Measurements from ENCODE around the gene FXR1. TPM values are rescaled to one million over a fixed set of nuclear protein-coding genes. Genes with fewer than 3 reads are reported as not detected.

The FXR1 gene
- total RNA-seq, 1 experiment from 2014 or later = 245 TPM

DNA sequence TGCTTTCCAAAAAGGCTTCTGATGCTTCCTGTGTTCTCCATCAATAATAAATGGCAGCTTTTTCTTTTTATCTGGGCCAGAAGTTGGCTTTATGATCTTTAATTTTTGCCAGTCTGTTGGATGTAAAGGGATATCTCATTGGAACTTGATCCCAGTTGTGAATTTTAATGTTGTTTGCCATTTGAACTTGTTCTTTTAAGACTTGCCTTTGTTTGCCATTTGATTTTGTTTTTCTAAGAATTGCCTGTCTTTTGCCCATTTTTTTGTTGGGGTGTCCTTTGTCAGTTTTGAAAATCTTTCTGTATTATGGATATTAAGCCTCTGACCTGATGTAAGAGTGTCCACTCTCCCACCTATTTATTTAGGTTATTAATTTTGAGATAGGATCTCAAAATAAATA is 9.8 kb downstream of the FXR1 start:
- H3K4me1 Mint-ChIP-seq = peaks cover 71% of the 10 kb centered on the region
- no peak for DNase-seq (ENCODE audit: low spot score)
- ChIA-PET POLR2A (no interaction called here), CTCF (no interaction called here)
- H3K36me3 Mint-ChIP-seq = peaks cover 10% of the 10 kb centered on the region
- H3K9me3 Mint-ChIP-seq = no peaks in the 10 kb centered on the region
- H3K4me3 Mint-ChIP-seq = 0 out of 2 replicates have a peak overlapping the region, but pooled peaks have one; percentile 17
- no peak for TF ChIP-seq ZBTB21 (CRISPR knock-in tag; IDR thresholded peaks at IDR 0.05; ENCODE audit: borderline replicate concordance)
- TF ChIP-seq HMGA2 (CRISPR knock-in tag; IDR thresholded peaks at IDR 0.05) = no peak
- no peak for TF ChIP-seq IRF1 (CRISPR knock-in tag; IDR thresholded peaks at IDR 0.05)
- TF ChIP-seq, protein P1, sequence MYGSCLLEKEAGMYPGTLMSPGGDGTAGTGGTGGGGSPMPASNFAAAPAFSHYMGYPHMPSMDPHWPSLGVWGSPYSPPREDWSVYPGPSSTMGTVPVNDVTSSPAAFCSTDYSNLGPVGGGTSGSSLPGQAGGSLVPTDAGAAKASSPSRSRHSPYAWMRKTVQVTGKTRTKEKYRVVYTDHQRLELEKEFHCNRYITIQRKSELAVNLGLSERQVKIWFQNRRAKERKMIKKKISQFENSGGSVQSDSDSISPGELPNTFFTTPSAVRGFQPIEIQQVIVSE (CRISPR knock-in tag; IDR thresholded peaks at IDR 0.05; ENCODE audit: borderline replicate concordance) = no peak
- TF ChIP-seq, protein P2, sequence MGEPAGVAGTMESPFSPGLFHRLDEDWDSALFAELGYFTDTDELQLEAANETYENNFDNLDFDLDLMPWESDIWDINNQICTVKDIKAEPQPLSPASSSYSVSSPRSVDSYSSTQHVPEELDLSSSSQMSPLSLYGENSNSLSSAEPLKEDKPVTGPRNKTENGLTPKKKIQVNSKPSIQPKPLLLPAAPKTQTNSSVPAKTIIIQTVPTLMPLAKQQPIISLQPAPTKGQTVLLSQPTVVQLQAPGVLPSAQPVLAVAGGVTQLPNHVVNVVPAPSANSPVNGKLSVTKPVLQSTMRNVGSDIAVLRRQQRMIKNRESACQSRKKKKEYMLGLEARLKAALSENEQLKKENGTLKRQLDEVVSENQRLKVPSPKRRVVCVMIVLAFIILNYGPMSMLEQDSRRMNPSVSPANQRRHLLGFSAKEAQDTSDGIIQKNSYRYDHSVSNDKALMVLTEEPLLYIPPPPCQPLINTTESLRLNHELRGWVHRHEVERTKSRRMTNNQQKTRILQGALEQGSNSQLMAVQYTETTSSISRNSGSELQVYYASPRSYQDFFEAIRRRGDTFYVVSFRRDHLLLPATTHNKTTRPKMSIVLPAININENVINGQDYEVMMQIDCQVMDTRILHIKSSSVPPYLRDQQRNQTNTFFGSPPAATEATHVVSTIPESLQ (CRISPR knock-in tag; IDR thresholded peaks at IDR 0.05) = no peak
- TF ChIP-seq NR1H2 (CRISPR knock-in tag; IDR thresholded peaks at IDR 0.05) = no peak
- no peak for TF ChIP-seq AFF4 (CRISPR knock-in tag; IDR thresholded peaks at IDR 0.05; ENCODE audit: borderline replicate concordance)
- no peak for TF ChIP-seq SP1 (CRISPR knock-in tag; conservative IDR thresholded peaks at IDR 0.05)
- no peak for TF ChIP-seq CBFB (CRISPR knock-in tag; IDR thresholded peaks at IDR 0.05; ENCODE audit: low read depth)
- TF ChIP-seq OVOL2 (CRISPR knock-in tag; IDR thresholded peaks at IDR 0.05; ENCODE audit: borderline replicate concordance) = no peak
- TF ChIP-seq GTF2I (CRISPR knock-in tag; conservative IDR thresholded peaks at IDR 0.05) = no peak
- TF ChIP-seq ZNF416 (CRISPR knock-in tag; IDR thresholded peaks at IDR 0.05) = no peak
- no peak for TF ChIP-seq SMAD3 (CRISPR knock-in tag; IDR thresholded peaks at IDR 0.05; ENCODE audit: borderline replicate concordance)
- TF ChIP-seq MAX (CRISPR knock-in tag; IDR thresholded peaks at IDR 0.05) = no peak
- TF ChIP-seq, protein P3, sequence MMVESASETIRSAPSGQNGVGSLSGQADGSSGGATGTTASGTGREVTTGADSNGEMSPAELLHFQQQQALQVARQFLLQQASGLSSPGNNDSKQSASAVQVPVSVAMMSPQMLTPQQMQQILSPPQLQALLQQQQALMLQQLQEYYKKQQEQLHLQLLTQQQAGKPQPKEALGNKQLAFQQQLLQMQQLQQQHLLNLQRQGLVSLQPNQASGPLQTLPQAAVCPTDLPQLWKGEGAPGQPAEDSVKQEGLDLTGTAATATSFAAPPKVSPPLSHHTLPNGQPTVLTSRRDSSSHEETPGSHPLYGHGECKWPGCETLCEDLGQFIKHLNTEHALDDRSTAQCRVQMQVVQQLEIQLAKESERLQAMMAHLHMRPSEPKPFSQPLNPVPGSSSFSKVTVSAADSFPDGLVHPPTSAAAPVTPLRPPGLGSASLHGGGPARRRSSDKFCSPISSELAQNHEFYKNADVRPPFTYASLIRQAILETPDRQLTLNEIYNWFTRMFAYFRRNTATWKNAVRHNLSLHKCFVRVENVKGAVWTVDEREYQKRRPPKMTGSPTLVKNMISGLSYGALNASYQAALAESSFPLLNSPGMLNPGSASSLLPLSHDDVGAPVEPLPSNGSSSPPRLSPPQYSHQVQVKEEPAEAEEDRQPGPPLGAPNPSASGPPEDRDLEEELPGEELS (CRISPR knock-in tag; IDR thresholded peaks at IDR 0.05) = no peak
- TF ChIP-seq, protein P4, sequence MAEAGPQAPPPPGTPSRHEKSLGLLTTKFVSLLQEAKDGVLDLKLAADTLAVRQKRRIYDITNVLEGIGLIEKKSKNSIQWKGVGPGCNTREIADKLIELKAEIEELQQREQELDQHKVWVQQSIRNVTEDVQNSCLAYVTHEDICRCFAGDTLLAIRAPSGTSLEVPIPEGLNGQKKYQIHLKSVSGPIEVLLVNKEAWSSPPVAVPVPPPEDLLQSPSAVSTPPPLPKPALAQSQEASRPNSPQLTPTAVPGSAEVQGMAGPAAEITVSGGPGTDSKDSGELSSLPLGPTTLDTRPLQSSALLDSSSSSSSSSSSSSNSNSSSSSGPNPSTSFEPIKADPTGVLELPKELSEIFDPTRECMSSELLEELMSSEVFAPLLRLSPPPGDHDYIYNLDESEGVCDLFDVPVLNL (CRISPR knock-in tag; IDR thresholded peaks at IDR 0.05; ENCODE audit: borderline replicate concordance, low read depth) = no peak
- no peak for TF ChIP-seq ATF2 (CRISPR knock-in tag; IDR thresholded peaks at IDR 0.05; ENCODE audit: borderline replicate concordance, low read depth)
- no peak for TF ChIP-seq NFYB (CRISPR knock-in tag; conservative IDR thresholded peaks at IDR 0.05; ENCODE audit: low read depth)
- TF ChIP-seq GRHL2 (CRISPR knock-in tag; IDR thresholded peaks at IDR 0.05; ENCODE audit: insufficient replicate concordance, severe bottlenecking) = no peak
- no peak for TF ChIP-seq ESRRA (CRISPR knock-in tag; IDR thresholded peaks at IDR 0.05; ENCODE audit: borderline replicate concordance)
- H3K27ac Mint-ChIP-seq = peak overlapping the region; percentile 51
- no peak for ATAC-seq
- H3K27me3 Mint-ChIP-seq (ENCODE audit: low read depth) = no peaks in the 10 kb centered on the region
